Measurements from ENCODE around the gene BUD31. TPM values are rescaled to one million over a fixed set of nuclear protein-coding genes. Genes with fewer than 3 reads are reported as not detected.

Gene BUD31
- total and polyA plus RNA-seq, 5 experiments from 2014 or later = 61.7 to 216 (median 151) TPM

DNA sequence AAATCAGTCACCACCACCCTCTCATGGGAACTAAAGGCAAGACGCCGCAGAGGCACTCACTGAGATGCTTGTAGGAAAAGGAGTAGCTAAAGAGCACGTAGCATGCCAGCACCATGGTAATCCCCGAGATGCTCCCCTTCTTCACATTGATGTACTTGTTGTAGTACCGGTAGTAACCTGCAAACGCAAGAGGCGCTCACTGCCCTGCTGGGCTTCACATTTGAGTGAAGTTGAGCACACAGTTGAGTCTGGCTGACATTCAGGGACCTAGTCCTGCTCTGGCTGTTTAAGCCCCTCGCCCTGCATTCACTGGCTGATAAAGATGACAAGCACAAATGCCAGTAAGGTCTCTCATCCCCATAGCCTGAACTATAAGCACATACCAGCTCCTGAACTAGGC is 50.3 kb downstream of the BUD31 start:
- ATAC-seq (peak; percentile 46 to 57), DNase-seq (peak in 1 of 10 donors; percentile 15)
- no peaks in the 10 kb centered on the region for H3K27me3 Mint-ChIP-seq
- H3K9me3 Mint-ChIP-seq = no peaks in the 10 kb centered on the region
- no peak overlapping the region for H3K4me3 Mint-ChIP-seq
- peaks cover 22 to 44% (median 29%) of the 10 kb centered on the region in 4 donors for H3K4me1 Mint-ChIP-seq
- POLR2A ChIA-PET = no interaction called here
- H3K36me3 Mint-ChIP-seq = peaks cover 3 to 54% (median 4%) of the 10 kb centered on the region in 3 donors
- H3K27ac Mint-ChIP-seq = peak overlapping the region in 6 of 10 donors; percentile 12 to 77 (median 40)

DNA sequence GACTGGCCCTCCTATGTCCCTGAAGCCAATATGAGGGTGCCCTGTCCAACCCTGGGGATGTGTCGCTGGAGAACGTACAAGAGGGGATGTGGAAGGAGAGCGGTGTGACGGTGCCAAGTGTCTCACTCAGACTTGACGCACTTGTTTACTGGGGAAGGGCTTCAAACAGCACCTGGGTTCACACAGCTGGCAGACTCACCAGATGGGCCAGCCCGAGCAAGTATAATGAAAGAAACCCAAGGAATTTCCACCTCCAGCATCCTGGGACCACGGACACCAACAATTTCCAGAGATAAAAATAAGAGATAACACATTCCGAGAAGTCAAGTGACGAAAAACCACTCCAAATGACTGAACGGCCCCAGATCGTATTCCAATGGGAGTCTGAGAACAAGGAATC is 51.9 kb downstream of the BUD31 start:
- no peaks in the 10 kb centered on the region for H3K27me3 Mint-ChIP-seq
- H3K4me1 Mint-ChIP-seq = peaks cover 25 to 58% (median 38%) of the 10 kb centered on the region in 4 donors
- peak overlapping the region in 7 of 10 donors; percentile 5 to 90 (median 71) for H3K27ac Mint-ChIP-seq
- no peak for DNase-seq
- H3K36me3 Mint-ChIP-seq = peaks cover 1 to 53% (median 4%) of the 10 kb centered on the region in 3 donors
- no peak for ATAC-seq
- peak overlapping the region in 2 of 10 donors; percentile 37 to 51 for H3K4me3 Mint-ChIP-seq
- POLR2A ChIA-PET = interaction anchor here (1.0 kb wide), 1 partner anchor 14 kb away, joined by 3 read pairs; no protein-coding TSS in a partner anchor
- no peaks in the 10 kb centered on the region for H3K9me3 Mint-ChIP-seq

DNA sequence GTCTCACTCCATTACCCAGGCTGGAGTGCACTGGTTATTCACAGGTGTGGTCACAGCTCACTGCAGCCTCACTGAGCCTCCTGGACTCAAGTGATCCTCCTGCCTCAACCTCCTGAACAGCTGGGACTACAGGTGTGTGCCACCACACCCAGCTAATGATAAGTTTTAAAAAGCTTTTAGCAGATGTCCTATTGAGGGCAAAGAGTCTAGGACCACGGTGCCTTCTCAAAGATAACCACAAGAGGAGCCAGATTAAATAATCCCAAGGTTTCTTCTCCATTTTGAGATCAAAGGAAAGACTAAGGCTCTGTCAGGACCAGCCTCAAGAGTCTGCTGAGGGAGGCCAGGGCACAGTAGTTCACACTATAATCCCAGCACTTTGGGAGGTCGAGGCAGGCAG is 52.5 kb downstream of the BUD31 start:
- Mint-ChIP-seq H3K27me3 (no peaks in the 10 kb centered on the region), H3K9me3 (no peaks in the 10 kb centered on the region), H3K27ac (peak overlapping the region in 2 of 10 donors; percentile 7 to 40), H3K4me1 (peaks cover 28 to 62% (median 43%) of the 10 kb centered on the region in 4 donors), H3K4me3 (no peak overlapping the region), H3K36me3 (peaks cover 1 to 51% (median 4%) of the 10 kb centered on the region in 3 donors)
- ATAC-seq (no peak), DNase-seq (no peak)
- POLR2A ChIA-PET = interaction anchor here (1.0 kb wide), 1 partner anchor 15 kb away, joined by 3 read pairs; no protein-coding TSS in a partner anchor

DNA sequence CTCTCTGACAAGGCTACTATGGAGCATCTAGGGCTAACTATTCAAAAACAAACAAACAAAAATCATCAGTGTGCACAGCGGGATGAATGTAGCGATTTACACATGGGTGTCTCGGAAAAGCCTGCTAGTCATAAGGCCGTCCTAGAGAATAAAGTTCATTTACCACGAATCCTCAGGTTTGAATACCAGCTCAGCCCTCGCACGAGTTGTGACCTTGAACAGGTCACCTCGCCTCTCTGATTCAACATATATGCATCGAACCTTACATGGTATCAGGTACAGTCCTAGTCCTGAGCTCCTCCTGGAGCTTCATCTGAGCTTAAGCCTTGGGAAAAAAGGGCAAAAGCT is 56.6 kb downstream of the BUD31 start:
- peak; percentile 1 to 7 for ATAC-seq

DNA sequence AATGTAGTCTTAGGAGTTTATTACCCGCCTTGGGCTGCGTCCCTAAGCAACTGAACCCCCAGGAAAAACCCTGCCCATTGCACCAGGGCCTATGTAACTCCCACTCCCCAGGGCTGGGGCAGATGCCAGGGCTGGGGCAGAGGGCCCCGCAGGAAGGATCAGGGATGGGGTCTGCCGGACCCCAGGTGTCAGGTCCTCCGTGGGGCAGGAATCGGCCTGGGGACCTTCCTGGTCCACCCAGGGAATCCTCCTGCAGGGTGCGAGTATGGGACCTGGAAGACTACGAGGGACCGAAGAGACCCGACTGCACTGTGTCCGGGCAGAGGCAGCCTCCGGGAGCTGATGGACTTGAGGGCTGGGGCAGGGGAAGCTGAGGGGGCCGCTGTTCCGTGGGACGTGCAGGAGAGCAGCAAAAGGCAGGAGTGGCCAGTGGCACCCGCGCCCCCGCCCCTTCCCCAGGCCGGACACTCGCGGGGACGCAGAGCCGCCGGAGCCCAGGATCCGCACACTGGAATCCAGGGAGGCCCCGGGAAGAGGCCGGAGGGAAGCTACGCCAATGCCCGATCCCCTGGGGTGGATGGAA is 59.7 kb downstream of the BUD31 start:
- ATAC-seq (no peak), DNase-seq (no peak)
- Mint-ChIP-seq H3K27ac (no peak overlapping the region), H3K4me1 (peaks cover 21 to 39% (median 32%) of the 10 kb centered on the region in 4 donors), H3K4me3 (peak overlapping the region in 1 of 10 donors; percentile 58), H3K9me3 (no peaks in the 10 kb centered on the region), H3K36me3 (peaks cover 1 to 4% (median 3%) of the 10 kb centered on the region in 3 donors), H3K27me3 (no peaks in the 10 kb centered on the region)
- POLR2A ChIA-PET = interaction anchor here (1.8 kb wide), 1 partner anchor 31 kb away, joined by 7 read pairs; the partner anchor contains the start of gene ZNF394

More for the DNA sequence above, 56.6 kb downstream of the BUD31 start:
- H3K36me3 Mint-ChIP-seq = peaks cover 1 to 12% (median 4%) of the 10 kb centered on the region in 3 donors
- peaks cover 17 to 50% (median 32%) of the 10 kb centered on the region in 4 donors for H3K4me1 Mint-ChIP-seq
- no peaks in the 10 kb centered on the region for H3K27me3 Mint-ChIP-seq
- no peak for DNase-seq
- peak overlapping the region; percentile 83 to 98 (median 96) for H3K27ac Mint-ChIP-seq
- H3K9me3 Mint-ChIP-seq = no peaks in the 10 kb centered on the region
- POLR2A ChIA-PET = interaction anchor here (0.6 to 3.0 kb wide), 8 partner anchors 18 to 1240 kb away, joined by 3 to 22 read pairs (median 8); partner anchors contain the start of genes BUD31, CPSF4, PDAP1 and PTCD1
- H3K4me3 Mint-ChIP-seq = peak overlapping the region; percentile 88 to 98 (median 96)

Other genes with a start within 250 kb of the BUD31 start
- 1 to 10 TPM; 1.5 to 1.7 TPM for gene KPNA7, start 200.9 kb upstream of the BUD31 start, total RNA-seq
- not detected for gene KPNA7, start 200.9 kb upstream of the BUD31 start, polyA plus RNA-seq
- gene MYH16, start 136.1 kb upstream of the BUD31 start, total RNA-seq = not detected
- not detected for gene MYH16, start 136.1 kb upstream of the BUD31 start, polyA plus RNA-seq
- 10 to 100 TPM; 45.5 to 47.2 TPM for gene ARPC1A, start 83.1 kb upstream of the BUD31 start, total RNA-seq
- gene ARPC1A, start 83.1 kb upstream of the BUD31 start, polyA plus RNA-seq = 10 to 100 TPM; 42.7 to 74.8 (median 63.6) TPM
- gene ARPC1B, start 34.2 kb upstream of the BUD31 start, total RNA-seq = 100 to 1,000 TPM; 165 to 170 TPM
- gene ARPC1B, start 34.2 kb upstream of the BUD31 start, polyA plus RNA-seq = 100 to 1,000 TPM; 597 to 712 (median 662) TPM
- 10 to 100 TPM; 70.2 to 75.1 TPM for gene PDAP1, start 372 bp upstream of the BUD31 start, total RNA-seq
- gene PDAP1, start 372 bp upstream of the BUD31 start, polyA plus RNA-seq = 10 to 100 TPM; 24.0 to 35.6 (median 33.4) TPM
- gene PTCD1, start 29.8 kb downstream of the BUD31 start, total RNA-seq = 10 to 100 TPM; 11.5 to 13.8 TPM
- gene PTCD1, start 29.8 kb downstream of the BUD31 start, polyA plus RNA-seq = 1 to 10 TPM; 2.0 to 3.9 (median 3.2) TPM
- gene CPSF4, start 30.0 kb downstream of the BUD31 start, total RNA-seq = 10 to 100 TPM; 48.6 to 55.2 TPM
- 10 to 100 TPM; 22.9 to 31.3 (median 28.1) TPM for gene CPSF4, start 30.0 kb downstream of the BUD31 start, polyA plus RNA-seq
- 100 to 1,000 TPM; 150 to 165 TPM for gene ATP5MF, start 57.2 kb downstream of the BUD31 start, total RNA-seq
- 100 to 1,000 TPM; 421 to 484 (median 453) TPM for gene ATP5MF, start 57.2 kb downstream of the BUD31 start, polyA plus RNA-seq
- gene ZNF789, start 63.9 kb downstream of the BUD31 start, total RNA-seq = 10 to 100 TPM; 22.8 to 31.8 TPM
- gene ZNF789, start 63.9 kb downstream of the BUD31 start, polyA plus RNA-seq = 1 to 10 TPM; 7.3 to 8.2 (median 8.0) TPM
- gene ZNF394, start 91.3 kb downstream of the BUD31 start, total RNA-seq = 100 to 1,000 TPM; 107 to 120 TPM
- gene ZNF394, start 91.3 kb downstream of the BUD31 start, polyA plus RNA-seq = 10 to 100 TPM; 58.5 to 67.1 (median 60.8) TPM
- gene ZKSCAN5, start 95.7 kb downstream of the BUD31 start, total RNA-seq = 1 to 10 TPM; 8.9 to 9.9 TPM
- gene ZKSCAN5, start 95.7 kb downstream of the BUD31 start, polyA plus RNA-seq = 1 to 10 TPM; 3.0 to 5.7 (median 3.9) TPM
- gene FAM200A, start 143.1 kb downstream of the BUD31 start, total RNA-seq = 10 to 100 TPM in 1 of 2 experiments, 1 to 10 TPM in 1; 8.6 to 11.3 TPM
- 1 to 10 TPM; 3.2 to 6.3 (median 5.4) TPM for gene FAM200A, start 143.1 kb downstream of the BUD31 start, polyA plus RNA-seq
- 100 to 1,000 TPM; 179 to 181 TPM for gene ZNF655, start 149.7 kb downstream of the BUD31 start, total RNA-seq
- 10 to 100 TPM; 70.3 to 86.3 (median 74.3) TPM for gene ZNF655, start 149.7 kb downstream of the BUD31 start, polyA plus RNA-seq
- gene TMEM225B, start 189.3 kb downstream of the BUD31 start, total RNA-seq = 1 to 10 TPM; 2.3 to 2.5 TPM
- gene TMEM225B, start 189.3 kb downstream of the BUD31 start, polyA plus RNA-seq = 1 to 10 TPM; 2.7 to 3.4 (median 2.8) TPM
- gene ZSCAN25, start 208.0 kb downstream of the BUD31 start, total RNA-seq = 10 to 100 TPM; 57.1 to 57.8 TPM
- gene ZSCAN25, start 208.0 kb downstream of the BUD31 start, polyA plus RNA-seq = 10 to 100 TPM in 2 of 3 donors, 1 to 10 TPM in 1; 9.2 to 19.0 (median 16.2) TPM